OCI-LY3 (cell line): ENCODE measurements around the gene GNS.
A peak's percentile ranks its signal among the peaks of the same experiment; 100 is the strongest.

Experiments used
- EZH2phosphoT487 ChIP-seq: fragments of 200-600 bp; shearing (Covaris generic); IDR thresholded peaks from 2 replicates; pipeline ENCODE4 v1.6.1; 2018; ENCODE audit warnings: antibody characterized with exemption, mixed run types, low read depth
- TF ChIP-seq, protein P1 (sequence below): fragments of 200-600, 300-600 bp; sonication (generic); IDR thresholded peaks from 2 replicates; pipeline ENCODE4 v1.5.1; 2014; ENCODE audit warnings: antibody characterized with exemption, low read length, low read depth

DNA sequence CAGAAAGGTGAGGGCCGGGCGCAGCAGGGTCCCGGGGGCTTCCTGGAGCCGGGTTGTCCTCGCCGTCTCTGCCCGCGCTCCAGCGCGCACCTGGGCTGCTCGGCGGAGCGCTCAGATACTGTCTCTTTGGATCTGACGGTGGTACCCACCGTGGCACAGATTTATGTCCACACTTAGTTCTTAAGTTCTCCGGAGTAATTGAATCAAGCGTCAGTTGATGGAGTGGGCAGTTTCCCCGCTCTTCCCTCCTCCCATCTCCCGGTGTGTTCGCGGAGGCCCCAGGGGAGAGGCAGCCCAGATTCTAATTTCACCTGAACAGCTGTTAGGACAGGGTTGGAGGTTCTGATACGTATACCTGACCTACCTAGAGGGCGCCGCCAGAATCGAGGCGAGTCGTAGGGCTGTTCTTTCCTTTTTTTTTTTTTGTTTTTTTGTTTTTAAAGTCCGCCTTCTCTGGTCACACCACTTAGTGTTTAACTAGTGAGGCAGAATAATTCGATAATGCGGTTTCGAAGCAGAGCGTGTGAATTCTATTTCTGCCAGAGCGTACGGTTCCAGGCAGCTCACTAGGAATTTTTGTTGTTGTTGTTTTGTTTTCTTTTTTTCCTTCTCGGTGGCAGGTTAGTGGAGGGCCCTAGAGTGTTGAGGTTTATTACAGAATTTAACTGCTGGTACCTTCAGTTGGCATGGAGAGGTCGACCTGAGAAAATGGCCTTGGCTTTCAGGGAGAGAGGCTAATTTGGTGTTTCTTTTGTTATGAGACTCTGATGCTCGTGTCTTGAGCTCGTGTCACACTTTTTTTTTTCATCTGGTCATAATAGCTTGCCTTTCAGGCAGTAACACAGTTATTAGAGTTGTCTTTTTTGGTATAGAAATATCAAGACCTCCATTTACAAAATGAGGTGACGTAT is 22.3 kb upstream of the GNS start:
- TF ChIP-seq, protein P1, sequence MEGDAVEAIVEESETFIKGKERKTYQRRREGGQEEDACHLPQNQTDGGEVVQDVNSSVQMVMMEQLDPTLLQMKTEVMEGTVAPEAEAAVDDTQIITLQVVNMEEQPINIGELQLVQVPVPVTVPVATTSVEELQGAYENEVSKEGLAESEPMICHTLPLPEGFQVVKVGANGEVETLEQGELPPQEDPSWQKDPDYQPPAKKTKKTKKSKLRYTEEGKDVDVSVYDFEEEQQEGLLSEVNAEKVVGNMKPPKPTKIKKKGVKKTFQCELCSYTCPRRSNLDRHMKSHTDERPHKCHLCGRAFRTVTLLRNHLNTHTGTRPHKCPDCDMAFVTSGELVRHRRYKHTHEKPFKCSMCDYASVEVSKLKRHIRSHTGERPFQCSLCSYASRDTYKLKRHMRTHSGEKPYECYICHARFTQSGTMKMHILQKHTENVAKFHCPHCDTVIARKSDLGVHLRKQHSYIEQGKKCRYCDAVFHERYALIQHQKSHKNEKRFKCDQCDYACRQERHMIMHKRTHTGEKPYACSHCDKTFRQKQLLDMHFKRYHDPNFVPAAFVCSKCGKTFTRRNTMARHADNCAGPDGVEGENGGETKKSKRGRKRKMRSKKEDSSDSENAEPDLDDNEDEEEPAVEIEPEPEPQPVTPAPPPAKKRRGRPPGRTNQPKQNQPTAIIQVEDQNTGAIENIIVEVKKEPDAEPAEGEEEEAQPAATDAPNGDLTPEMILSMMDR = 0 out of 2 replicates have a peak, but pooled peaks have one; percentile 7
- no peak for TF ChIP-seq EZH2phosphoT487
